ENCODE data around the gene NCOR1. TPM values are rescaled to one million over a fixed set of nuclear protein-coding genes. Genes with fewer than 3 reads are reported as not detected.
A peak's percentile ranks its signal among the peaks of the same experiment; 100 is the strongest.

Gene NCOR1
- total and polyA plus RNA-seq, 2 of the 13 experiments (the other 11 are each of a cell fraction or from before 2014, with no cell fraction given) = 57.0 to 71.7 TPM

DNA sequence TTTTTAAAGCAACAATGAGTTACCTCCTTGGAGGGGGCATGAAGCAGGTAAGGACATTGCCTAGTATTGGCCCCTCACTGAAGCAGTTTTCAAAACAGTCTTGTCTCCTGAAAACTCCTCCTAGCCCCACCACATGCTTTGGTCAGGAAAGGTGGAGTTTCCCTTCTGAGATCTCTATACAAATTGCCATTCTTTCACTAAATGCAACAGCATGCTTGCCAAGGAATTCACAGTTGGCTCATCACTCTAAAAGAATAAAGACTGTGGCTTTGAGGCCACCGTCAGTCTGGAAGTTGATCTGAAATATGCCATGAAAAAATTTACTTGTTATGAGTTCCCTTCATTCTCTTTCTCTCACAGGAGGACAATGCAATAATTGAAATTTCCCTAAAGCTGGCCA is 211.5 kb downstream of the NCOR1 start (continued):
- TF ChIP-seq, protein P1, sequence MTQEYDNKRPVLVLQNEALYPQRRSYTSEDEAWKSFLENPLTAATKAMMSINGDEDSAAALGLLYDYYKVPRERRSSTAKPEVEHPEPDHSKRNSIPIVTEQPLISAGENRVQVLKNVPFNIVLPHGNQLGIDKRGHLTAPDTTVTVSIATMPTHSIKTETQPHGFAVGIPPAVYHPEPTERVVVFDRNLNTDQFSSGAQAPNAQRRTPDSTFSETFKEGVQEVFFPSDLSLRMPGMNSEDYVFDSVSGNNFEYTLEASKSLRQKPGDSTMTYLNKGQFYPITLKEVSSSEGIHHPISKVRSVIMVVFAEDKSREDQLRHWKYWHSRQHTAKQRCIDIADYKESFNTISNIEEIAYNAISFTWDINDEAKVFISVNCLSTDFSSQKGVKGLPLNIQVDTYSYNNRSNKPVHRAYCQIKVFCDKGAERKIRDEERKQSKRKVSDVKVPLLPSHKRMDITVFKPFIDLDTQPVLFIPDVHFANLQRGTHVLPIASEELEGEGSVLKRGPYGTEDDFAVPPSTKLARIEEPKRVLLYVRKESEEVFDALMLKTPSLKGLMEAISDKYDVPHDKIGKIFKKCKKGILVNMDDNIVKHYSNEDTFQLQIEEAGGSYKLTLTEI (CRISPR knock-in tag; conservative IDR thresholded peaks at IDR 0.05) = no peak
- TF ChIP-seq ZNF225 (CRISPR knock-in tag; IDR thresholded peaks at IDR 0.05) = no peak
- TF ChIP-seq FIP1L1 (IDR thresholded peaks at IDR 0.05; ENCODE audit: borderline replicate concordance, insufficient read depth, low read depth, low read length) = no peak
- TF ChIP-seq GABPA (IDR thresholded peaks at IDR 0.05; ENCODE audit: low read depth, low read length) = no peak
- TF ChIP-seq GABPA (CRISPR knock-in tag; IDR thresholded peaks at IDR 0.05; ENCODE audit: low read depth) = no peak

DNA sequence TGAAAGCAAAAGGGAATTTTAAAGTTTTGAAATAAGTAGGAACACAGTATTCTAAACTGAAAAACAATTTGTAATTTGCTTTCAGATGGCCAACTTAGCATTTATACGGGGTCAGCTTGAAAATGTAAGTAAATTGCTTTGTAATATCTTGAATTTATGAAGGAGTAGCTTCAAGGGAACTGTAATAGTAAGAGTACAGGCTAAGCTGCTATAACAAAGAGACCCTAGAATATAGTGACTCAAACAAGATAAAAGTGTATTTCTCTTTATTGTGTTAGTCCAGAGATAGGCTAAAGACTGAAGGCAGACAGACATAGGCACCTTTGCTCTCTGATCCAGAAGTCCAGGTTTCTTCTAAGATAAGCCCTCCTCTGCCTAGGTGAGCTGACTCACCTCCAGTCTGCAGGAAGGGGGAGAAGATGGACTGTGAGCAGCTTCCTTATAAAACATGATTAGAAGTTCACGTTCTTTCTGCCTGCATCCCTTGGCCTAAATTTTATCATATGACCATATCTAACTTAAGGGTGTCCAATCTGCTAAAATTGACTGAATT is 212.6 kb downstream of the NCOR1 start:
- in situ Hi-C loops (cut with HindIII; ENCODE audit: extremely low pct_ligation_motif_present, low pct_unique_long_range_greater_than_20kb) (no loop called here), intact Hi-C loops (cut with micrococcal nuclease; ENCODE audit: unreplicated experiment) (no loop called here)
- BruUV-seq (replicated peaks) = no TSS peak
- peaks cover 26% of the 10 kb centered on the region for H3K4me1 ChIP-seq (ENCODE audit: insufficient read depth, low read length)
- no peaks in the 10 kb centered on the region for H3K9me3 ChIP-seq (ENCODE audit: low read length)
- FAIRE-seq (no peak), DNase-seq (ENCODE audit: low spot score) (no peak), ATAC-seq (no peak)
- no peak overlapping the region for H3K4me2 ChIP-seq (ENCODE audit: low read depth, low read length)
- peaks cover 15 to 57% of the 10 kb centered on the region in 2 experiments for H3K36me3 ChIP-seq (replicated peaks in 1 of 2; ENCODE audit: control insufficient read depth in 1 of 2, insufficient read depth in 2 of 2, low read length in 2 of 2)
- H3K9ac ChIP-seq (ENCODE audit: insufficient read depth, low read depth, low read length) = no peak overlapping the region
- no peak overlapping the region for H3K4me3 ChIP-seq (replicated peaks in 1 of 3; ENCODE audit: insufficient read depth in 1 of 3, low read depth in 2 of 3, low read length in 3 of 3)
- POLR2A ChIA-PET = interaction anchor here (0.9 kb wide), 1 partner anchor 10 kb away, joined by 3 read pairs; no protein-coding TSS in a partner anchor
- no peak overlapping the region for H2AFZ ChIP-seq (ENCODE audit: low read length)
- H3K79me2 ChIP-seq (ENCODE audit: insufficient read depth, low read length) = peaks cover 21% of the 10 kb centered on the region
- no peak for TF ChIP-seq FOXK1 (CRISPR knock-in tag; IDR thresholded peaks at IDR 0.05; ENCODE audit: borderline replicate concordance, low read depth)
- no peak for TF ChIP-seq PCBP1 (IDR thresholded peaks at IDR 0.05; ENCODE audit: borderline replicate concordance, low read depth, low read length)
- TF ChIP-seq, protein P2, sequence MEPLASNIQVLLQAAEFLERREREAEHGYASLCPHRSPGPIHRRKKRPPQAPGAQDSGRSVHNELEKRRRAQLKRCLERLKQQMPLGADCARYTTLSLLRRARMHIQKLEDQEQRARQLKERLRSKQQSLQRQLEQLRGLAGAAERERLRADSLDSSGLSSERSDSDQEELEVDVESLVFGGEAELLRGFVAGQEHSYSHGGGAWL (CRISPR knock-in tag; IDR thresholded peaks at IDR 0.05) = no peak
- no peak for TF ChIP-seq THAP11 (CRISPR knock-in tag; IDR thresholded peaks at IDR 0.05)
- TF ChIP-seq, protein P3, sequence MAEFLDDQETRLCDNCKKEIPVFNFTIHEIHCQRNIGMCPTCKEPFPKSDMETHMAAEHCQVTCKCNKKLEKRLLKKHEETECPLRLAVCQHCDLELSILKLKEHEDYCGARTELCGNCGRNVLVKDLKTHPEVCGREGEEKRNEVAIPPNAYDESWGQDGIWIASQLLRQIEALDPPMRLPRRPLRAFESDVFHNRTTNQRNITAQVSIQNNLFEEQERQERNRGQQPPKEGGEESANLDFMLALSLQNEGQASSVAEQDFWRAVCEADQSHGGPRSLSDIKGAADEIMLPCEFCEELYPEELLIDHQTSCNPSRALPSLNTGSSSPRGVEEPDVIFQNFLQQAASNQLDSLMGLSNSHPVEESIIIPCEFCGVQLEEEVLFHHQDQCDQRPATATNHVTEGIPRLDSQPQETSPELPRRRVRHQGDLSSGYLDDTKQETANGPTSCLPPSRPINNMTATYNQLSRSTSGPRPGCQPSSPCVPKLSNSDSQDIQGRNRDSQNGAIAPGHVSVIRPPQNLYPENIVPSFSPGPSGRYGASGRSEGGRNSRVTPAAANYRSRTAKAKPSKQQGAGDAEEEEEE (CRISPR knock-in tag; IDR thresholded peaks at IDR 0.05; ENCODE audit: borderline replicate concordance) = no peak
- peak; percentile 97 for TF ChIP-seq ZNF12 (CRISPR knock-in tag; IDR thresholded peaks at IDR 0.05)
- WGBS (ENCODE audit: low lambda C conversion rate) = 97% methylated on average over 2 of the region's 2 CpGs
- CTCF ChIA-PET (ENCODE audit: low intra/inter-chr PET ratio, low total read pairs) = no interaction called here
- H3K27ac ChIP-seq (ENCODE audit: extremely low read length, insufficient read depth, low read length) = no peak overlapping the region
- no peaks in the 10 kb centered on the region for H4K20me1 ChIP-seq (ENCODE audit: insufficient read depth, low read length)
- H3K27me3 ChIP-seq (ENCODE audit: control insufficient read depth in 1 of 2, insufficient read depth in 2 of 2, low read length in 2 of 2) = no peaks in the 10 kb centered on the region; a peak in 1 of 5 replicates
